PFSK-1 (cell line): ENCODE measurements around the gene KLRF1.

ENCODE experiments used
- FOXP2 ChIP-seq: optimal IDR thresholded peaks from 2 replicates; pipeline ENCODE3; 2011; ENCODE audit warnings: borderline replicate concordance, control low read depth, inconsistent platforms; ENCODE audit not compliant: insufficient read depth; ENCODE audit errors: extremely low read length, extremely low read depth
- POLR2AphosphoS5 ChIP-seq: IDR thresholded peaks from 2 replicates; pipeline ENCODE4 v1.6.1; 2012; ENCODE audit warnings: low read depth, mild to moderate bottlenecking, control low read depth, low read length, moderate library complexity
- SIN3A ChIP-seq: IDR thresholded peaks from 2 replicates; pipeline ENCODE4 v1.6.1; 2012; ENCODE audit warnings: mild to moderate bottlenecking, low read length, moderate library complexity, borderline replicate concordance; ENCODE audit not compliant: insufficient read depth
- TAF1 ChIP-seq: IDR thresholded peaks from 2 replicates; pipeline ENCODE4 v1.6.1; 2012; ENCODE audit warnings: low read length, control low read depth, borderline replicate concordance; ENCODE audit not compliant: insufficient read depth
- TF ChIP-seq, protein P1 (sequence below), 2 experiments: IDR thresholded peaks; 2 replicates each; pipeline versions ENCODE4 v1.6.1 to v1.8.0; 2011 to 2012; ENCODE audit warnings: low read depth in 2 of 2, low read length in 2 of 2, control low read depth in 1 of 2, inconsistent platforms in 1 of 2, mild to moderate bottlenecking in 1 of 2, moderate library complexity in 1 of 2; ENCODE audit not compliant: insufficient read depth in 1 of 2

DNA sequence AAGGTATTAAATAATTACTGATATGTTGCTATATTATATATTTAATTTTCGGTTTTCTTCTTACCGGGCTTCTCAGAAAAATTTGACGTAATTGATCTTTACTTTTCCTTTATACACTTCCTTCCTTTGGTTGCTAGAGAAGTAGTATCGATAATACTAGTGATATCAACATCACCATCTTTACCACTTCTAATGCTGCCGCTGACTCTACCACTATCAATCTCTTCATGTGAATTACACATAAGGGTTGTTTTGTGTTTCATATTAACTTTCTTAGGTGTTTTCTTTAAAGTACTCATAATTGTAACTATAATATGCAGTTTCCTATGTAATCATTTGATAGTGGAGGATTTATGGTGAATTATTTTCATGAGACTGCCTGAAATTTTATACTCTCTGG is 30.9 kb upstream of the KLRF1 start:
- TF ChIP-seq POLR2AphosphoS5: no peak
- TF ChIP-seq, protein P1, sequence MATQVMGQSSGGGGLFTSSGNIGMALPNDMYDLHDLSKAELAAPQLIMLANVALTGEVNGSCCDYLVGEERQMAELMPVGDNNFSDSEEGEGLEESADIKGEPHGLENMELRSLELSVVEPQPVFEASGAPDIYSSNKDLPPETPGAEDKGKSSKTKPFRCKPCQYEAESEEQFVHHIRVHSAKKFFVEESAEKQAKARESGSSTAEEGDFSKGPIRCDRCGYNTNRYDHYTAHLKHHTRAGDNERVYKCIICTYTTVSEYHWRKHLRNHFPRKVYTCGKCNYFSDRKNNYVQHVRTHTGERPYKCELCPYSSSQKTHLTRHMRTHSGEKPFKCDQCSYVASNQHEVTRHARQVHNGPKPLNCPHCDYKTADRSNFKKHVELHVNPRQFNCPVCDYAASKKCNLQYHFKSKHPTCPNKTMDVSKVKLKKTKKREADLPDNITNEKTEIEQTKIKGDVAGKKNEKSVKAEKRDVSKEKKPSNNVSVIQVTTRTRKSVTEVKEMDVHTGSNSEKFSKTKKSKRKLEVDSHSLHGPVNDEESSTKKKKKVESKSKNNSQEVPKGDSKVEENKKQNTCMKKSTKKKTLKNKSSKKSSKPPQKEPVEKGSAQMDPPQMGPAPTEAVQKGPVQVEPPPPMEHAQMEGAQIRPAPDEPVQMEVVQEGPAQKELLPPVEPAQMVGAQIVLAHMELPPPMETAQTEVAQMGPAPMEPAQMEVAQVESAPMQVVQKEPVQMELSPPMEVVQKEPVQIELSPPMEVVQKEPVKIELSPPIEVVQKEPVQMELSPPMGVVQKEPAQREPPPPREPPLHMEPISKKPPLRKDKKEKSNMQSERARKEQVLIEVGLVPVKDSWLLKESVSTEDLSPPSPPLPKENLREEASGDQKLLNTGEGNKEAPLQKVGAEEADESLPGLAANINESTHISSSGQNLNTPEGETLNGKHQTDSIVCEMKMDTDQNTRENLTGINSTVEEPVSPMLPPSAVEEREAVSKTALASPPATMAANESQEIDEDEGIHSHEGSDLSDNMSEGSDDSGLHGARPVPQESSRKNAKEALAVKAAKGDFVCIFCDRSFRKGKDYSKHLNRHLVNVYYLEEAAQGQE (IDR thresholded peaks at IDR 0.05; ENCODE audit: insufficient read depth in 1 of 2, low read depth in 2 of 2, low read length in 2 of 2): no peak
- no peak for TF ChIP-seq SIN3A
- TF ChIP-seq TAF1: no peak
- TF ChIP-seq FOXP2: no peak
